ENCODE measurements around the gene HIRIP3. TPM values are rescaled to one million over a fixed set of nuclear protein-coding genes. Genes with fewer than 3 reads are reported as not detected.

Gene HIRIP3
- total RNA-seq, 2 donors from 2014 or later = 11.2 to 17.1 TPM

GRCh38 chr16:29984764-29985147, 10.7 kb downstream of the HIRIP3 start:
- ATAC-seq (no peak), DNase-seq (no peak)
- H3K9me3 ChIP-seq = no peaks in the 10 kb centered on the region
- peaks cover 36 to 64% of the 10 kb centered on the region in 2 donors for H3K36me3 ChIP-seq (replicated peaks in 1 of 2; ENCODE audit: insufficient read depth in 1 of 2, low read depth in 2 of 2)
- intact Hi-C loops (cut with DNase I) = no loop called here
- H3K27ac ChIP-seq = no peak overlapping the region
- H3K27me3 ChIP-seq = no peaks in the 10 kb centered on the region
- H3K4me3 ChIP-seq = no peak overlapping the region
- no peaks in the 10 kb centered on the region for H3K4me1 ChIP-seq
- TF ChIP-seq CTCF (IDR thresholded peaks at IDR 0.05) = no peak
- 86 to 90% methylated on average over 5 of the region's 5 CpGs for WGBS, 2 donors

- no peak overlapping the region for H3K27ac ChIP-seq
- DNase-seq (no peak), ATAC-seq (no peak)
- H3K9me3 ChIP-seq = no peaks in the 10 kb centered on the region
- peaks cover 36 to 68% of the 10 kb centered on the region in 2 donors for H3K36me3 ChIP-seq (replicated peaks in 1 of 2; ENCODE audit: insufficient read depth in 1 of 2, low read depth in 2 of 2)
- TF ChIP-seq POLR2A (IDR thresholded peaks at IDR 0.05) = no peak
- no peak for TF ChIP-seq CTCF (IDR thresholded peaks at IDR 0.05)
- no peaks in the 10 kb centered on the region for H3K4me1 ChIP-seq
- H3K4me3 ChIP-seq = no peak overlapping the region
- WGBS, 2 donors = 73 to 87% methylated on average over 6 of the region's 6 CpGs
- H3K27me3 ChIP-seq = no peaks in the 10 kb centered on the region
- intact Hi-C loops (cut with DNase I) = no loop called here
Observed at GRCh38 chr16:29984137-29984763, 11.2 kb downstream of the HIRIP3 start.

DNA sequence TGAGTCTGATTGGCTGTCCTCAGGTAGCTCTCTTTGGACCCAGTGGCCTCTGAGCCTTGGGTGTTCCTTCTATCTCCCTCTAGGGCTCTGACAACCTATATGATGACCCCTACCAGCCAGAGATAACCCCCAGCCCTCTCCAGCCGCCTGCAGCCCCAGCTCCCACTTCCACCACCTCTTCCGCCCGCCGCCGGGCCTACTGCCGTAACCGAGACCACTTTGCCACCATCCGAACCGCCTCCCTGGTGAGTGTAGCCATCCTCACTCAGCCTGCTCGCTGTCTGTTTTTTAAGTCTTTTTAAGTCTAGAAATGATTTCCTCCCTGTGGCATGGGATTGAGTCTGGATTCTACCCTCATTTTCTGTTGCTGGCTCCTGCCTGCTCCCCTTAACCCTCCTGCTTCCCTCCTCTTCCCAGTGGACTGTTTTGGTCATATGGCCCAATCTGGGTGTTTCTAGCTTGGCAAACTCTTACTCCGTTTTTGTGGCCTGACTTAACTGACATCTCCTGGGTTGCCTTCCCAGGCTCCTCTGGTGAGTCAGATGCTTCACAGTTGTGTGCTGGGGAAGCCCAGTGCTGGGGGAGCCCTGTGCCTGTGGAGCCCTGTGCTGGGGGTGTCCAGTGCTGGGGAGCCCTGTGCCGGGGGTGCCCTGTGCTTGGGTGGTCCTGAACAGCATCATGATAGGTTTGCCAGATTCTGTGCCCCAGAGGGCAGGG, 11.8 kb downstream of the HIRIP3 start:
- DNase-seq = no peak
- Histone ChIP-seq H3K27ac (no peak overlapping the region), H3K36me3 (replicated peaks in 1 of 2; ENCODE audit: insufficient read depth in 1 of 2, low read depth in 2 of 2) (peaks cover 36 to 73% of the 10 kb centered on the region in 2 donors), H3K4me3 (no peak overlapping the region), H3K4me1 (no peaks in the 10 kb centered on the region), H3K9me3 (no peaks in the 10 kb centered on the region), H3K27me3 (no peaks in the 10 kb centered on the region)
- intact Hi-C loops (cut with DNase I) = no loop called here
- TF ChIP-seq POLR2A (IDR thresholded peaks at IDR 0.05) = no peak
- 75 to 85% methylated on average over 11 to 12 of the region's 12 CpGs for WGBS, 2 donors
- ATAC-seq = no peak

GRCh38 chr16:29982560-29983419, 12.6 kb downstream of the HIRIP3 start:
- no peaks in the 10 kb centered on the region for H3K27me3 ChIP-seq
- DNase-seq = no peak
- no peak for ATAC-seq
- peaks cover 36 to 77% of the 10 kb centered on the region in 2 donors for H3K36me3 ChIP-seq (replicated peaks in 1 of 2; ENCODE audit: insufficient read depth in 1 of 2, low read depth in 2 of 2)
- WGBS, 2 donors = 92% methylated on average over 18 to 24 of the region's 24 CpGs
- no peak overlapping the region for H3K27ac ChIP-seq
- TF ChIP-seq CTCF (IDR thresholded peaks at IDR 0.05) (no peak), POLR2A (IDR thresholded peaks at IDR 0.05) (no peak)
- intact Hi-C loops (cut with DNase I) = no loop called here
- H3K4me1 ChIP-seq = no peaks in the 10 kb centered on the region
- no peaks in the 10 kb centered on the region for H3K9me3 ChIP-seq
- no peak overlapping the region for H3K4me3 ChIP-seq

Data from body of pancreas (tissue), 4 donors.